HepG2 (cell line): ENCODE data around the gene PIGL. TPM values are rescaled to one million over a fixed set of nuclear protein-coding genes. Genes with fewer than 3 reads are reported as not detected.
A peak's percentile ranks its signal among the peaks of the same experiment; 100 is the strongest.

Experiments used
- CAMTA2 ChIP-seq: sonication (generic); formaldehyde crosslinking; IDR thresholded peaks from 2 replicates; pipeline ENCODE4 v1.4.0; 2020; ENCODE audit warnings: mild to moderate bottlenecking, missing genetic modification reagents, borderline replicate concordance
- GMEB1 ChIP-seq: sonication (generic); formaldehyde crosslinking; IDR thresholded peaks from 2 replicates; pipeline ENCODE4 v1.5.1; 2020; ENCODE audit warnings: missing genetic modification reagents, mild to moderate bottlenecking, borderline replicate concordance
- KDM5B ChIP-seq: sonication (generic); formaldehyde crosslinking; IDR thresholded peaks from 2 replicates; pipeline ENCODE4 v1.4.0; 2020; ENCODE audit warnings: missing genetic modification reagents, mild to moderate bottlenecking, borderline replicate concordance
- NKX3-1 ChIP-seq: sonication (generic); formaldehyde crosslinking; IDR thresholded peaks from 2 replicates; pipeline ENCODE4 v1.5.0; 2020; ENCODE audit warnings: missing genetic modification reagents
- NR2F2 ChIP-seq: IDR thresholded peaks from 2 replicates; pipeline ENCODE4 v1.6.1; 2012; ENCODE audit warnings: low read depth, inconsistent platforms, borderline replicate concordance
- POLR2AphosphoS2 ChIP-seq: IDR thresholded peaks from 2 replicates; pipeline ENCODE4 v1.6.1; 2011; ENCODE audit warnings: low read depth, low read length, improper control_type of control experiment
- RARG ChIP-seq: sonication (generic); formaldehyde crosslinking; IDR thresholded peaks from 2 replicates; pipeline ENCODE4 v1.4.0; 2020; ENCODE audit warnings: low read depth, mild to moderate bottlenecking, missing genetic modification reagents
- SIN3B ChIP-seq: fragments of 150-350 bp; IDR thresholded peaks from 2 replicates; pipeline ENCODE4 v1.6.1; 2014; ENCODE audit warnings: low read length
- ZNF12 ChIP-seq: sonication (generic); formaldehyde crosslinking; IDR thresholded peaks from 2 replicates; pipeline ENCODE4 v1.5.0; 2020; ENCODE audit warnings: missing genetic modification reagents
- ZNF644 ChIP-seq: IDR thresholded peaks from 2 replicates; pipeline ENCODE4 v1.6.1; 2016; ENCODE audit warnings: low read depth
- polyA plus RNA-seq, 8 experiments: library from polyadenylated mRNA; depleted of rRNA in 3 of 8; stranded (reverse) in 7 of 8; unstranded in 1 of 8; fragments of >200 nt; fragmentation: Illumina TruSeq in 4 of 8; extraction: Trizol in 4 of 8; gene quantifications; 2 replicates each; pipeline versions ENCODE4 v1.2.1 to v1.2.3, GENCODE V29; 2011 to 2016; ENCODE audit warnings: low read depth in 4 of 8, missing spikeins in 1 of 8, mixed read lengths in 1 of 8; ENCODE audit not compliant: insufficient read depth in 1 of 8
- total RNA-seq, 5 experiments: library from RNA; depleted of rRNA; stranded (reverse); fragments of >200 nt; fragmentation: Illumina TruSeq; extraction: Trizol; gene quantifications; 2 replicates each; pipeline ENCODE4 v1.2.3, GENCODE V29; 2016; ENCODE audit warnings: low read depth in 1 of 5
- TF ChIP-seq, protein P1 (sequence below): sonication (generic); formaldehyde crosslinking; conservative IDR thresholded peaks from 2 replicates; pipeline ENCODE4 v1.4.0; 2020; ENCODE audit warnings: missing genetic modification reagents
- TF ChIP-seq, protein P2 (sequence below): sonication (generic); formaldehyde crosslinking; IDR thresholded peaks from 2 replicates; pipeline ENCODE4 v1.9.0; 2022; ENCODE audit warnings: low read depth, missing genetic modification reagents
- TF ChIP-seq, protein P3 (sequence below): sonication (generic); formaldehyde crosslinking; IDR thresholded peaks from 2 replicates; pipeline ENCODE4 v1.4.0; 2020; ENCODE audit warnings: missing genetic modification reagents
- TF ChIP-seq, protein P4 (sequence below): sonication (generic); formaldehyde crosslinking; IDR thresholded peaks from 2 replicates; pipeline ENCODE4 v1.4.0; 2020; ENCODE audit warnings: missing genetic modification reagents; ENCODE audit errors: not compliant biosample characterization
- TF ChIP-seq, protein P5 (sequence below): sonication (generic); formaldehyde crosslinking; IDR thresholded peaks from 2 replicates; pipeline ENCODE4 v1.5.0; 2020; ENCODE audit warnings: mild to moderate bottlenecking, missing genetic modification reagents, borderline replicate concordance

Gene PIGL
- total and polyA plus RNA-seq, 2 of the 13 experiments (the other 11 are each of a cell fraction or from before 2014, with no cell fraction given): 28.5 to 63.8 TPM

DNA sequence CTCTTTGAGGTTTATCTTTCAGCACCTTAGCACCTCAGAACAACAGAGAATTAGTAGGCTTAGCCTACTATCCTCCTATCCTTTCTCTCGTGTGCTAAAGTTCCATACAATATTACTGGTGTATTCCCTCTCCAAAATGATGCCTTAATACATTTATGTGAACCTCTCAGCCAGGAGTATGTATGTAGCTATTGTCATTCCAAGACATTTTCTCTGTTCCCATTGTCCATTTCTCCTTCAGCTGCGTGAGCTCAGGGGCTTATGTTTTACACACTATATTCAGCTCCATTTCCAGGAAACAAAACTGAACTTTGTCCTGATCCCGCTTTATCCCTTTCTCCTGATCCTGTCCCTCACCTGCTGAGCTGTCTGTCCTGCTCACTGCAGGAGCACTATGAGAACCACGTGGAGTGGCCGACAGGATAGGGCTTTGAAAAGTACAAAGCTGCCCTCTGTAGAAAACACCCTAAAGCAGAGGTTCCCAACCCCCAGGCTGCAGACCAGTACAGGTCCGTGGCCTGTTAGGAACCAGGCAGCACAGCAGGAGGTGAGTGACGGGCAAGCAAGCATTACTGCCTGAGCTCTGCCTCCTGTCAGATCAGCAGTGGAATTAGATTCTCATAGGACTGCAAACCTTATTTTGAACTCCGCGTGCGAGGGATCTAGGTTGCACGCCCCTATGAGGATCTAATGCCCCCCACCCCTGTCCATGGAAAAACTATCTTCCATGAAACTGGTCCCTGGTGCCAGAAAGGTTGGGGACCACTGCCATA lies 80.5 kb downstream of the PIGL start (continued):
- TF ChIP-seq, protein P1, sequence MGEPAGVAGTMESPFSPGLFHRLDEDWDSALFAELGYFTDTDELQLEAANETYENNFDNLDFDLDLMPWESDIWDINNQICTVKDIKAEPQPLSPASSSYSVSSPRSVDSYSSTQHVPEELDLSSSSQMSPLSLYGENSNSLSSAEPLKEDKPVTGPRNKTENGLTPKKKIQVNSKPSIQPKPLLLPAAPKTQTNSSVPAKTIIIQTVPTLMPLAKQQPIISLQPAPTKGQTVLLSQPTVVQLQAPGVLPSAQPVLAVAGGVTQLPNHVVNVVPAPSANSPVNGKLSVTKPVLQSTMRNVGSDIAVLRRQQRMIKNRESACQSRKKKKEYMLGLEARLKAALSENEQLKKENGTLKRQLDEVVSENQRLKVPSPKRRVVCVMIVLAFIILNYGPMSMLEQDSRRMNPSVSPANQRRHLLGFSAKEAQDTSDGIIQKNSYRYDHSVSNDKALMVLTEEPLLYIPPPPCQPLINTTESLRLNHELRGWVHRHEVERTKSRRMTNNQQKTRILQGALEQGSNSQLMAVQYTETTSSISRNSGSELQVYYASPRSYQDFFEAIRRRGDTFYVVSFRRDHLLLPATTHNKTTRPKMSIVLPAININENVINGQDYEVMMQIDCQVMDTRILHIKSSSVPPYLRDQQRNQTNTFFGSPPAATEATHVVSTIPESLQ (CRISPR knock-in tag): no peak
- TF ChIP-seq, protein P2, sequence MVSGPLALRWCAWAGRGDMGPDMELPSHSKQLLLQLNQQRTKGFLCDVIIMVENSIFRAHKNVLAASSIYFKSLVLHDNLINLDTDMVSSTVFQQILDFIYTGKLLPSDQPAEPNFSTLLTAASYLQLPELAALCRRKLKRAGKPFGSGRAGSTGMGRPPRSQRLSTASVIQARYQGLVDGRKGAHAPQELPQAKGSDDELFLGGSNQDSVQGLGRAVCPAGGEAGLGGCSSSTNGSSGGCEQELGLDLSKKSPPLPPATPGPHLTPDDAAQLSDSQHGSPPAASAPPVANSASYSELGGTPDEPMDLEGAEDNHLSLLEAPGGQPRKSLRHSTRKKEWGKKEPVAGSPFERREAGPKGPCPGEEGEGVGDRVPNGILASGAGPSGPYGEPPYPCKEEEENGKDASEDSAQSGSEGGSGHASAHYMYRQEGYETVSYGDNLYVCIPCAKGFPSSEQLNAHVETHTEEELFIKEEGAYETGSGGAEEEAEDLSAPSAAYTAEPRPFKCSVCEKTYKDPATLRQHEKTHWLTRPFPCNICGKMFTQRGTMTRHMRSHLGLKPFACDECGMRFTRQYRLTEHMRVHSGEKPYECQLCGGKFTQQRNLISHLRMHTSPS: no peak
- TF ChIP-seq NR2F2 (no peak; the same call in 1 of the 2 replicates), KDM5B (CRISPR knock-in tag) (peak; percentile 36; the same call in 1 of the 2 replicates), SIN3B (no peak), ZNF12 (CRISPR knock-in tag) (no peak; the same call in 1 of the 2 replicates), ZNF644 (CRISPR knock-in tag) (0 out of 2 replicates have a peak, but pooled peaks have one; percentile 18), CAMTA2 (CRISPR knock-in tag) (no peak), NKX3-1 (CRISPR knock-in tag) (no peak), POLR2AphosphoS2 (no peak; the same call in 1 of the 2 replicates), GMEB1 (CRISPR knock-in tag) (no peak), RARG (CRISPR knock-in tag) (no peak)
- TF ChIP-seq, protein P3, sequence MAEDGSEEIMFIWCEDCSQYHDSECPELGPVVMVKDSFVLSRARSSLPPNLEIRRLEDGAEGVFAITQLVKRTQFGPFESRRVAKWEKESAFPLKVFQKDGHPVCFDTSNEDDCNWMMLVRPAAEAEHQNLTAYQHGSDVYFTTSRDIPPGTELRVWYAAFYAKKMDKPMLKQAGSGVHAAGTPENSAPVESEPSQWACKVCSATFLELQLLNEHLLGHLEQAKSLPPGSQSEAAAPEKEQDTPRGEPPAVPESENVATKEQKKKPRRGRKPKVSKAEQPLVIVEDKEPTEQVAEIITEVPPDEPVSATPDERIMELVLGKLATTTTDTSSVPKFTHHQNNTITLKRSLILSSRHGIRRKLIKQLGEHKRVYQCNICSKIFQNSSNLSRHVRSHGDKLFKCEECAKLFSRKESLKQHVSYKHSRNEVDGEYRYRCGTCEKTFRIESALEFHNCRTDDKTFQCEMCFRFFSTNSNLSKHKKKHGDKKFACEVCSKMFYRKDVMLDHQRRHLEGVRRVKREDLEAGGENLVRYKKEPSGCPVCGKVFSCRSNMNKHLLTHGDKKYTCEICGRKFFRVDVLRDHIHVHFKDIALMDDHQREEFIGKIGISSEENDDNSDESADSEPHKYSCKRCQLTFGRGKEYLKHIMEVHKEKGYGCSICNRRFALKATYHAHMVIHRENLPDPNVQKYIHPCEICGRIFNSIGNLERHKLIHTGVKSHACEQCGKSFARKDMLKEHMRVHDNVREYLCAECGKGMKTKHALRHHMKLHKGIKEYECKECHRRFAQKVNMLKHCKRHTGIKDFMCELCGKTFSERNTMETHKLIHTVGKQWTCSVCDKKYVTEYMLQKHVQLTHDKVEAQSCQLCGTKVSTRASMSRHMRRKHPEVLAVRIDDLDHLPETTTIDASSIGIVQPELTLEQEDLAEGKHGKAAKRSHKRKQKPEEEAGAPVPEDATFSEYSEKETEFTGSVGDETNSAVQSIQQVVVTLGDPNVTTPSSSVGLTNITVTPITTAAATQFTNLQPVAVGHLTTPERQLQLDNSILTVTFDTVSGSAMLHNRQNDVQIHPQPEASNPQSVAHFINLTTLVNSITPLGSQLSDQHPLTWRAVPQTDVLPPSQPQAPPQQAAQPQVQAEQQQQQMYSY: no peak
- TF ChIP-seq, protein P4, sequence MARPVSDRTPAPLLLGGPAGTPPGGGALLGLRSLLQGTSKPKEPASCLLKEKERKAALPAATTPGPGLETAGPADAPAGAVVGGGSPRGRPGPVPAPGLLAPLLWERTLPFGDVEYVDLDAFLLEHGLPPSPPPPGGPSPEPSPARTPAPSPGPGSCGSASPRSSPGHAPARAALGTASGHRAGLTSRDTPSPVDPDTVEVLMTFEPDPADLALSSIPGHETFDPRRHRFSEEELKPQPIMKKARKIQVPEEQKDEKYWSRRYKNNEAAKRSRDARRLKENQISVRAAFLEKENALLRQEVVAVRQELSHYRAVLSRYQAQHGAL: no peak
- TF ChIP-seq, protein P5, sequence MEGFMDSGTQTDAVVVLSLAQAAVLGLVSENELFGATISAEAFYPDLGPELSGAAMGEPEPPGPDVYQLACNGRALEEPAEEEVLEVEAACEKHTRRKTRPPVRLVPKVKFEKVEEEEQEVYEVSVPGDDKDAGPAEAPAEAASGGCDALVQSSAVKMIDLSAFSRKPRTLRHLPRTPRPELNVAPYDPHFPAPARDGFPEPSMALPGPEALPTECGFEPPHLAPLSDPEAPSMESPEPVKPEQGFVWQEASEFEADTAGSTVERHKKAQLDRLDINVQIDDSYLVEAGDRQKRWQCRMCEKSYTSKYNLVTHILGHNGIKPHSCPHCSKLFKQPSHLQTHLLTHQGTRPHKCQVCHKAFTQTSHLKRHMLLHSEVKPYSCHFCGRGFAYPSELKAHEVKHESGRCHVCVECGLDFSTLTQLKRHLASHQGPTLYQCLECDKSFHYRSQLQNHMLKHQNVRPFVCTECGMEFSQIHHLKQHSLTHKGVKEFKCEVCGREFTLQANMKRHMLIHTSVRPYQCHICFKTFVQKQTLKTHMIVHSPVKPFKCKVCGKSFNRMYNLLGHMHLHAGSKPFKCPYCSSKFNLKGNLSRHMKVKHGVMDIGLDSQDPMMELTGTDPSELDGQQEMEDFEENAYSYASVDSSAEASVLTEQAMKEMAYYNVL: peak; percentile 82
